WTC11 (cell line): ENCODE results near the gene RPRD2.

Experiments
- NFE2L1 ChIP-seq: sonication (generic); formaldehyde crosslinking; IDR thresholded peaks from 2 replicates; pipeline ENCODE4 v1.8.1; 2023; ENCODE audit warnings: missing genetic modification reagents
- TEAD4 ChIP-seq: sonication (generic); formaldehyde crosslinking; IDR thresholded peaks from 2 replicates; pipeline ENCODE4 v1.8.0; 2022; ENCODE audit warnings: mild to moderate bottlenecking, missing genetic modification reagents
- ZNF396 ChIP-seq: fragments of 250-450 bp; sonication (Bioruptor Pico); IDR thresholded peaks from 2 replicates; pipeline ENCODE4 v1.8.0; 2021; ENCODE audit warnings: mild to moderate bottlenecking, moderate library complexity, borderline replicate concordance
- TF ChIP-seq, protein P1 (sequence below): sonication (generic); formaldehyde crosslinking; IDR thresholded peaks from 2 replicates; pipeline ENCODE4 v1.8.0; 2022; ENCODE audit warnings: mild to moderate bottlenecking, missing genetic modification reagents

DNA sequence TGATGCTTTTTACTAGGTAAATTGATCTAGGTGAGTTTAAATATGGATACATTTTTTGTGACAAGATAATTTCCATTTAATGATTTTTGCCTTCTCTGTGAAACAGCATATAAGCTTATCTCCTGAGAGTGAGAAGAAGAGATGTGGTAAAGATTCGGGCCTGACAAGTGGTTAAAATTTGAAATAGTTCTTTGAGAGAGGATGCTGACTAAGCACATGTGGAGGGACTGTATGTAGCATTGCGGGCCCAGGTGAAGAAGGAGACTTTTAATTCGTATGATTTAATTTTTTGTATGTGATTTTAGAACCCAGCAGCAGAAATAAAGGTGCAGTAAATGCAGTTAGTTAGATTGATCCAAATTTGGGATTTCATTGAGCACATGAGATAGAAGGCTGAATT is 51.9 kb downstream of the RPRD2 start:
- TF ChIP-seq, protein P1, sequence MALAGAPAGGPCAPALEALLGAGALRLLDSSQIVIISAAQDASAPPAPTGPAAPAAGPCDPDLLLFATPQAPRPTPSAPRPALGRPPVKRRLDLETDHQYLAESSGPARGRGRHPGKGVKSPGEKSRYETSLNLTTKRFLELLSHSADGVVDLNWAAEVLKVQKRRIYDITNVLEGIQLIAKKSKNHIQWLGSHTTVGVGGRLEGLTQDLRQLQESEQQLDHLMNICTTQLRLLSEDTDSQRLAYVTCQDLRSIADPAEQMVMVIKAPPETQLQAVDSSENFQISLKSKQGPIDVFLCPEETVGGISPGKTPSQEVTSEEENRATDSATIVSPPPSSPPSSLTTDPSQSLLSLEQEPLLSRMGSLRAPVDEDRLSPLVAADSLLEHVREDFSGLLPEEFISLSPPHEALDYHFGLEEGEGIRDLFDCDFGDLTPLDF (CRISPR knock-in tag), result no peak
- no peak for TF ChIP-seq NFE2L1 (CRISPR knock-in tag)
- no peak for TF ChIP-seq ZNF396 (CRISPR knock-in tag)
- TF ChIP-seq TEAD4 (CRISPR knock-in tag), result no peak
